ENCODE results near the gene PHACTR4. TPM values are rescaled to one million over a fixed set of nuclear protein-coding genes. Genes with fewer than 3 reads are reported as not detected.
"Not testable (repeated sequence)": the region's sequence is repeated elsewhere in the genome, so short reads cannot be mapped to it uniquely, and the experiment has no call there.

The PHACTR4 gene
- total RNA-seq, 1 donor from 2014 or later = 67.5 TPM

- Mint-ChIP-seq H3K27ac (no peak overlapping the region), H3K36me3 (no peaks in the 10 kb centered on the region), H3K9me3 (no peaks in the 10 kb centered on the region), H3K4me3 (no peak overlapping the region), H3K4me1 (no peaks in the 10 kb centered on the region), H3K27me3 (ENCODE audit: low read depth) (no peaks in the 10 kb centered on the region)
- DNase-seq (ENCODE audit: low spot score in 2 of 2, unreplicated experiment in 2 of 2) = no peak
- TF ChIP-seq, protein P1, sequence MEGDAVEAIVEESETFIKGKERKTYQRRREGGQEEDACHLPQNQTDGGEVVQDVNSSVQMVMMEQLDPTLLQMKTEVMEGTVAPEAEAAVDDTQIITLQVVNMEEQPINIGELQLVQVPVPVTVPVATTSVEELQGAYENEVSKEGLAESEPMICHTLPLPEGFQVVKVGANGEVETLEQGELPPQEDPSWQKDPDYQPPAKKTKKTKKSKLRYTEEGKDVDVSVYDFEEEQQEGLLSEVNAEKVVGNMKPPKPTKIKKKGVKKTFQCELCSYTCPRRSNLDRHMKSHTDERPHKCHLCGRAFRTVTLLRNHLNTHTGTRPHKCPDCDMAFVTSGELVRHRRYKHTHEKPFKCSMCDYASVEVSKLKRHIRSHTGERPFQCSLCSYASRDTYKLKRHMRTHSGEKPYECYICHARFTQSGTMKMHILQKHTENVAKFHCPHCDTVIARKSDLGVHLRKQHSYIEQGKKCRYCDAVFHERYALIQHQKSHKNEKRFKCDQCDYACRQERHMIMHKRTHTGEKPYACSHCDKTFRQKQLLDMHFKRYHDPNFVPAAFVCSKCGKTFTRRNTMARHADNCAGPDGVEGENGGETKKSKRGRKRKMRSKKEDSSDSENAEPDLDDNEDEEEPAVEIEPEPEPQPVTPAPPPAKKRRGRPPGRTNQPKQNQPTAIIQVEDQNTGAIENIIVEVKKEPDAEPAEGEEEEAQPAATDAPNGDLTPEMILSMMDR (IDR thresholded peaks at IDR 0.05; ENCODE audit: unreplicated experiment) = no peak
These were observed 27.9 kb upstream of the PHACTR4 start for GRCh38 chr1:28341591-28341990.

- DNase-seq (ENCODE audit: low spot score in 2 of 2, unreplicated experiment in 2 of 2) = no peak
- no peaks in the 10 kb centered on the region for H3K4me1 Mint-ChIP-seq
- H3K27ac Mint-ChIP-seq = no peak overlapping the region
- H3K4me3 Mint-ChIP-seq = no peak overlapping the region
- H3K36me3 Mint-ChIP-seq = no peaks in the 10 kb centered on the region
- H3K9me3 Mint-ChIP-seq = no peaks in the 10 kb centered on the region
- no peaks in the 10 kb centered on the region for H3K27me3 Mint-ChIP-seq (ENCODE audit: low read depth)
- TF ChIP-seq, protein P1 (IDR thresholded peaks at IDR 0.05; ENCODE audit: unreplicated experiment) = no peak
These were observed 26.1 kb upstream of the PHACTR4 start for GRCh38 chr1:28343405-28343804.

- H3K9me3 Mint-ChIP-seq; H3K4me1 Mint-ChIP-seq; H3K4me3 Mint-ChIP-seq; H3K27me3 Mint-ChIP-seq (ENCODE audit: low read depth); H3K27ac Mint-ChIP-seq; DNase-seq (ENCODE audit: low spot score in 2 of 2, unreplicated experiment in 2 of 2); H3K36me3 Mint-ChIP-seq: not testable (repeated sequence)
These were observed 16.2 kb upstream of the PHACTR4 start for GRCh38 chr1:28353248-28353810.

GRCh38 chr1:28354121-28354520 is 15.4 kb upstream of the PHACTR4 start:
- no peaks in the 10 kb centered on the region for H3K36me3 Mint-ChIP-seq
- peak overlapping the region; percentile 87 for H3K27ac Mint-ChIP-seq
- no peaks in the 10 kb centered on the region for H3K9me3 Mint-ChIP-seq
- H3K4me1 Mint-ChIP-seq = peaks cover 8% of the 10 kb centered on the region
- no peak overlapping the region for H3K4me3 Mint-ChIP-seq
- DNase-seq (ENCODE audit: low spot score in 2 of 2, unreplicated experiment in 2 of 2) = no peak
- no peaks in the 10 kb centered on the region for H3K27me3 Mint-ChIP-seq (ENCODE audit: low read depth)
- TF ChIP-seq, protein P1 (IDR thresholded peaks at IDR 0.05; ENCODE audit: unreplicated experiment) = no peak

GRCh38 chr1:28358716-28359115 is 10.8 kb upstream of the PHACTR4 start:
- no peak for DNase-seq (ENCODE audit: low spot score in 2 of 2, unreplicated experiment in 2 of 2)
- no peaks in the 10 kb centered on the region for H3K27me3 Mint-ChIP-seq (ENCODE audit: low read depth)
- no peak overlapping the region for H3K27ac Mint-ChIP-seq
- no peaks in the 10 kb centered on the region for H3K36me3 Mint-ChIP-seq
- no peak overlapping the region for H3K4me3 Mint-ChIP-seq
- TF ChIP-seq, protein P1 (IDR thresholded peaks at IDR 0.05; ENCODE audit: unreplicated experiment) = no peak
- no peaks in the 10 kb centered on the region for H3K9me3 Mint-ChIP-seq
- H3K4me1 Mint-ChIP-seq = peaks cover 7% of the 10 kb centered on the region

GRCh38 chr1:28359592-28360239 is 9.8 kb upstream of the PHACTR4 start:
- Mint-ChIP-seq H3K4me3 (no peak overlapping the region), H3K27me3 (ENCODE audit: low read depth) (no peaks in the 10 kb centered on the region), H3K27ac (no peak overlapping the region), H3K9me3 (no peaks in the 10 kb centered on the region), H3K36me3 (no peaks in the 10 kb centered on the region), H3K4me1 (no peaks in the 10 kb centered on the region)
- peak; percentile 56 to 77 for DNase-seq (ENCODE audit: low spot score in 2 of 2, unreplicated experiment in 2 of 2)
- TF ChIP-seq, protein P1 (IDR thresholded peaks at IDR 0.05; ENCODE audit: unreplicated experiment) = peak; percentile 80
